Ectodermal cell (in vitro differentiated cells): Measurements from ENCODE around the gene ZNF787.
A peak's percentile ranks its signal among the peaks of the same experiment; 100 is the strongest.

Experiments used
- H3K27ac ChIP-seq: 2 replicates; pipeline ENCODE4 v1.7.0; 2013; ENCODE audit warnings: mild to moderate bottlenecking, low read depth, low read length; ENCODE audit not compliant: insufficient read depth, poor library complexity, severe bottlenecking
- H3K27me3 ChIP-seq: 2 replicates; pipeline ENCODE4 v1.7.0; 2013; ENCODE audit warnings: mild to moderate bottlenecking, low read length; ENCODE audit not compliant: insufficient read depth, control insufficient read depth, poor library complexity, severe bottlenecking
- H3K36me3 ChIP-seq: one replicate; pipeline ENCODE4 v1.7.0; 2013; ENCODE audit warnings: low read length; ENCODE audit not compliant: control insufficient read depth, insufficient read depth
- H3K4me1 ChIP-seq: one replicate; pipeline ENCODE4 v1.7.0; 2013; ENCODE audit warnings: low read length; ENCODE audit not compliant: control insufficient read depth, insufficient read depth
- H3K4me3 ChIP-seq: 2 replicates; pipeline ENCODE4 v1.7.0; 2013; ENCODE audit warnings: low read depth, low read length, control low read depth; ENCODE audit not compliant: insufficient read depth
- H3K9me3 ChIP-seq: 2 replicates; pipeline ENCODE4 v1.7.0; 2013; ENCODE audit warnings: mild to moderate bottlenecking, low read length, moderate library complexity; ENCODE audit not compliant: control insufficient read depth
- WGBS, 2 experiments: methylation state at CpG; one replicate each; pipeline ENCODE4 v1.1.7; 2013; ENCODE audit warnings: missing lambda C conversion rate in 2 of 2; 5-methylcytosine and 5-hydroxymethylcytosine counted together

ZNF787 gene

GRCh38 chr19:56137405-56137804, 16.3 kb upstream of the ZNF787 start:
- H3K27me3 ChIP-seq = no peaks in the 10 kb centered on the region
- 93 to 95% methylated on average over 6 of the region's 6 CpGs for WGBS, 2 experiments
- H3K27ac ChIP-seq = no peak overlapping the region
- H3K4me3 ChIP-seq = no peak overlapping the region
- H3K4me1 ChIP-seq = peaks cover 10% of the 10 kb centered on the region
- H3K9me3 ChIP-seq = no peaks in the 10 kb centered on the region
- H3K36me3 ChIP-seq = no peaks in the 10 kb centered on the region

DNA sequence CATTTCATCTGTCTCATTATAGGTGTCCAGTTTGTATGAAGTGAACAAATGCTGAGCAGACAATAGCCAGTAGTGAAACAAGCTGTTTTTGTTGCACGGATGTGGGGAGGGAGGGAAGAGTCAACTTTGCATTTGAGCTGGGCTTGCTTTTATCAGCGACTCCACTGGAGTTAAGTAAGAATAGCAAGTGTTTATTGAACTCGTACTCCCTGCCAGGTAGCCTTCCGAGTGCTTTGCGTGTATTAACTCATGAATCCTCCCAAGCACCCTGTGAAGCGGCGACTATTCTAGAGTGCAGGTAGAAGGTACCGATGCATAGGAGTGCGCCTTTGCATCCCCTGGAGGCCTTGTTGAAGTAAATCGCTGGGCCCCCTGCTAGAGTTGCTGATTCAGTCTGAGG, 15.3 kb upstream of the ZNF787 start:
- H3K4me3 ChIP-seq = no peak overlapping the region
- no peak overlapping the region for H3K27ac ChIP-seq
- H3K4me1 ChIP-seq = peaks cover 15% of the 10 kb centered on the region
- no peaks in the 10 kb centered on the region for H3K36me3 ChIP-seq
- H3K9me3 ChIP-seq = no peaks in the 10 kb centered on the region
- no peaks in the 10 kb centered on the region for H3K27me3 ChIP-seq
- WGBS, 2 experiments = 28 to 29% methylated on average over 10 of the region's 10 CpGs

- no peak overlapping the region for H3K4me3 ChIP-seq
- H3K9me3 ChIP-seq = no peaks in the 10 kb centered on the region
- 94 to 95% methylated on average over 5 of the region's 5 CpGs for WGBS, 2 experiments
- H3K27ac ChIP-seq = no peak overlapping the region
- H3K4me1 ChIP-seq = peaks cover 7% of the 10 kb centered on the region
- no peaks in the 10 kb centered on the region for H3K27me3 ChIP-seq
- no peaks in the 10 kb centered on the region for H3K36me3 ChIP-seq
These were observed 13.5 kb upstream of the ZNF787 start for GRCh38 chr19:56134654-56134921.

- H3K4me1 ChIP-seq = peaks cover 7% of the 10 kb centered on the region
- H3K27ac ChIP-seq = no peak overlapping the region
These were observed 13.0 kb upstream of the ZNF787 start for GRCh38 chr19:56133858-56134653.

GRCh38 chr19:56132316-56132822, 11.3 kb upstream of the ZNF787 start:
- Histone ChIP-seq H3K27ac (peak overlapping the region; percentile 67), H3K4me3 (no peak overlapping the region), H3K36me3 (no peaks in the 10 kb centered on the region), H3K9me3 (no peaks in the 10 kb centered on the region), H3K27me3 (no peaks in the 10 kb centered on the region), H3K4me1 (peaks cover 7% of the 10 kb centered on the region)
- WGBS, 2 experiments = 70 to 71% methylated on average over 14 of the region's 14 CpGs

More at GRCh38 chr19:56133858-56134653, 13.0 kb upstream of the ZNF787 start:
- Histone ChIP-seq H3K4me3 (no peak overlapping the region), H3K27me3 (no peaks in the 10 kb centered on the region), H3K9me3 (no peaks in the 10 kb centered on the region), H3K36me3 (no peaks in the 10 kb centered on the region)
- WGBS, 2 experiments = 91 to 92% methylated on average over 14 of the region's 14 CpGs

- 91% methylated on average over 8 of the region's 8 CpGs for WGBS, 2 experiments
- Histone ChIP-seq H3K27me3 (no peaks in the 10 kb centered on the region), H3K27ac (no peak overlapping the region), H3K4me1 (peaks cover 7% of the 10 kb centered on the region), H3K9me3 (no peaks in the 10 kb centered on the region), H3K36me3 (no peaks in the 10 kb centered on the region), H3K4me3 (no peak overlapping the region)
These were observed 10.6 kb upstream of the ZNF787 start for GRCh38 chr19:56131651-56132050.

GRCh38 chr19:56130006-56130405, 8.9 kb upstream of the ZNF787 start:
- H3K27me3 ChIP-seq = no peaks in the 10 kb centered on the region
- H3K9me3 ChIP-seq = no peaks in the 10 kb centered on the region
- H3K36me3 ChIP-seq = no peaks in the 10 kb centered on the region
- no peak overlapping the region for H3K27ac ChIP-seq
- WGBS, 2 experiments = 93 to 95% methylated on average over 7 of the region's 7 CpGs
- no peak overlapping the region for H3K4me3 ChIP-seq
- peaks cover 13% of the 10 kb centered on the region for H3K4me1 ChIP-seq

GRCh38 chr19:56126983-56127780, 6.1 kb upstream of the ZNF787 start:
- Histone ChIP-seq H3K4me1 (peaks cover 8% of the 10 kb centered on the region), H3K4me3 (no peak overlapping the region), H3K9me3 (no peaks in the 10 kb centered on the region), H3K27me3 (no peaks in the 10 kb centered on the region), H3K27ac (no peak overlapping the region), H3K36me3 (no peaks in the 10 kb centered on the region)
- 91 to 92% methylated on average over 19 of the region's 19 CpGs for WGBS, 2 experiments

GRCh38 chr19:56125806-56126590, 4.9 kb upstream of the ZNF787 start:
- Histone ChIP-seq H3K27ac (no peak overlapping the region), H3K36me3 (no peaks in the 10 kb centered on the region), H3K4me1 (peaks cover 5% of the 10 kb centered on the region), H3K9me3 (no peaks in the 10 kb centered on the region), H3K4me3 (no peak overlapping the region), H3K27me3 (no peaks in the 10 kb centered on the region)
- WGBS, 2 experiments = 72 to 76% methylated on average over 16 of the region's 16 CpGs

DNA sequence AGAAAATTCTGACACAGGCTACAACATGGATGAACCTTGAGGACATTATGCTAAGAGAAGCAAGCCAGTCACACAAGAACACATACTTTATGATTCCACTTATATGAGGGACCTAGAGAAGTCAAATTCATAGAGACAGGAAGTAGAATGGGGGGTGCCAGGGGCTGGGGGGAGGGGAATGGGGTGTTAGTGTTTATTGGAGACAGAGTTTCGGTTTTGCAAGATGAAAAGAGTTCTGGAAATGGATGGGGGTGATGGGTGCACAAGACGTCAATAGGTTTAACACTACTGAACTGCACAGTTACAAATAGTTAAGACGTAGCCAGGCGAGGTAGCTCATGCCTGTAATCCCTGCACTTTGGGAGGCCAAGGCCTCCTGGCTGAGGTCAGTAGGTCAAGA, 3.5 kb upstream of the ZNF787 start:
- Histone ChIP-seq H3K4me1 (peaks cover 11% of the 10 kb centered on the region), H3K9me3 (no peaks in the 10 kb centered on the region), H3K27ac (no peak overlapping the region), H3K27me3 (no peaks in the 10 kb centered on the region), H3K4me3 (no peak overlapping the region), H3K36me3 (no peaks in the 10 kb centered on the region)
- 92 to 95% methylated on average over 4 of the region's 4 CpGs for WGBS, 2 experiments
